ENCODE data around the gene MTHFD1L. TPM values are rescaled to one million over a fixed set of nuclear protein-coding genes. Genes with fewer than 3 reads are reported as not detected.

The MTHFD1L gene
- total RNA-seq, 4 donors from 2014 or later = 2.5 to 7.1 (median 4.2) TPM

DNA sequence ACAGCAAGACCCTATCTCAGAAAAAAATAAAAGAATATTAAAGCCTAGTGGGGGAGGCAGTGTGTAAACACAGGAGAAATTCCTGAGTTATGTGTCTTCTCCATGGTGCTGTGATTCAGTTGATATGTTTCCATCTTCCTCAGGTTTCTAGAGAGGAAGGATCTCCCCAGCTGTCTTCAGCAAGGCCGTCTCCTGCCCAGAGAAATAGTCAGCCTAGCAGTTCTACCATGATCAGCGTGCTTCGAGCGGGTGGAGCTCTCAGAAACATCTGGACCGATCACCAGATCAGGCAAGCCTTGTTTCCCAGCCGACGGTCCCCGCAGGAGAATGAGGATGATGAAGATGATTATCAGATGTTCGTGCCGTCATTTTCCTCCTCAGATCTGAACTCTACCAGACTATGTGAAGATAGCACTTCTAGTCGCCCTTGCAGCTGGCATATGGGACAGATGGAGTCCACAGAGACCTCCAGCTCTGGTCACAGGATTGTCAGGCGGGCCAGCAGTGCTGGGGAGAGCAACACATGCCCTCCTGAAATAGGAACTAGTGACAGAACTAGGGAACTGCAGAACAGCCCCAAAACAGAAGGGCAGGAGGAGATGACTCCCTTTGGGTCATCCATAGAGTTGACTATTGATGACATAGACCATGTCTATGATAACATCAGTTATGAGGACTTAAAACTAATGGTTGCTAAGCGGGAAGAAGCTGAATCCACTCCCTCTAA is 34.9 kb upstream of the MTHFD1L start:
- no peak overlapping the region for H3K4me3 ChIP-seq
- no peaks in the 10 kb centered on the region for H3K27me3 ChIP-seq
- WGBS = 93% methylated on average over 12 of the region's 13 CpGs
- H3K9me3 ChIP-seq = no peaks in the 10 kb centered on the region
- H3K27ac ChIP-seq (replicated peaks in 1 of 4) = no peak overlapping the region
- intact Hi-C loops (cut with DNase I) = no loop called here
- peaks cover 8 to 63% (median 18%) of the 10 kb centered on the region in 4 donors for H3K36me3 ChIP-seq
- TF ChIP-seq POLR2AphosphoS5 (IDR thresholded peaks at IDR 0.05) = no peak
- no peak for TF ChIP-seq POLR2A (IDR thresholded peaks at IDR 0.05; ENCODE audit: low read depth)
- TF ChIP-seq EP300 (IDR thresholded peaks at IDR 0.05) = no peak
- TF ChIP-seq, protein P1, sequence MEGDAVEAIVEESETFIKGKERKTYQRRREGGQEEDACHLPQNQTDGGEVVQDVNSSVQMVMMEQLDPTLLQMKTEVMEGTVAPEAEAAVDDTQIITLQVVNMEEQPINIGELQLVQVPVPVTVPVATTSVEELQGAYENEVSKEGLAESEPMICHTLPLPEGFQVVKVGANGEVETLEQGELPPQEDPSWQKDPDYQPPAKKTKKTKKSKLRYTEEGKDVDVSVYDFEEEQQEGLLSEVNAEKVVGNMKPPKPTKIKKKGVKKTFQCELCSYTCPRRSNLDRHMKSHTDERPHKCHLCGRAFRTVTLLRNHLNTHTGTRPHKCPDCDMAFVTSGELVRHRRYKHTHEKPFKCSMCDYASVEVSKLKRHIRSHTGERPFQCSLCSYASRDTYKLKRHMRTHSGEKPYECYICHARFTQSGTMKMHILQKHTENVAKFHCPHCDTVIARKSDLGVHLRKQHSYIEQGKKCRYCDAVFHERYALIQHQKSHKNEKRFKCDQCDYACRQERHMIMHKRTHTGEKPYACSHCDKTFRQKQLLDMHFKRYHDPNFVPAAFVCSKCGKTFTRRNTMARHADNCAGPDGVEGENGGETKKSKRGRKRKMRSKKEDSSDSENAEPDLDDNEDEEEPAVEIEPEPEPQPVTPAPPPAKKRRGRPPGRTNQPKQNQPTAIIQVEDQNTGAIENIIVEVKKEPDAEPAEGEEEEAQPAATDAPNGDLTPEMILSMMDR (IDR thresholded peaks at IDR 0.05) = no peak
- no peak for DNase-seq (ENCODE audit: extremely low spot score)
- no peaks in the 10 kb centered on the region for H3K4me1 ChIP-seq

- Histone ChIP-seq H3K27me3 (no peaks in the 10 kb centered on the region), H3K36me3 (peaks cover 8 to 64% (median 18%) of the 10 kb centered on the region in 4 donors), H3K4me1 (no peaks in the 10 kb centered on the region), H3K9me3 (no peaks in the 10 kb centered on the region), H3K27ac (replicated peaks in 1 of 4) (no peak overlapping the region), H3K4me3 (no peak overlapping the region)
- intact Hi-C loops (cut with DNase I) = no loop called here
- 90% methylated on average over 14 of the region's 14 CpGs for WGBS
- TF ChIP-seq POLR2A (IDR thresholded peaks at IDR 0.05; ENCODE audit: low read depth) (no peak), POLR2AphosphoS5 (IDR thresholded peaks at IDR 0.05) (no peak), EP300 (IDR thresholded peaks at IDR 0.05) (no peak)
- TF ChIP-seq, protein P1 (IDR thresholded peaks at IDR 0.05) = no peak
- no peak for DNase-seq (ENCODE audit: extremely low spot score)
These were observed 33.9 kb upstream of the MTHFD1L start for GRCh38 chr6:150831577-150831976.

DNA sequence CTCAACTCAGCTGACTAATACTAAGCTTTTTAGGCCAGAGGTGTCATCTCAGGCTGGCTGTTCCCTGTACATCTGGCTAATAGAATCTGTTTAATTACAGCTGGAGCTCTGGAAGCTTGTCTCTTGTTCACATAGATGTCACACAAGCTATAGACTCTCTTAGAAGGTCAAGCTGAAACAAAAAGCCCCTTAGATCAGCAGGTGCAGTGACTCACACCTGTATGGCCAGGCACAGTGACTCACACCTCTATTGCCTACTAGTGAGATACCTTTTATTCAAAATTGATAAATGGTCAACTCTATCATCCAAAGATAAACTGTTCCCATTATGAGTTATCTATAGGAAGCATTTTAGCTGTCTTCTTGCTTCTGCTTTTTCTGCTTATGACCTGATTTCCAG is 29.9 kb upstream of the MTHFD1L start:
- H3K36me3 ChIP-seq = peaks cover 8 to 68% (median 21%) of the 10 kb centered on the region in 4 donors
- H3K27ac ChIP-seq (replicated peaks in 1 of 4) = no peak overlapping the region
- DNase-seq (ENCODE audit: extremely low spot score) = no peak
- H3K4me3 ChIP-seq = no peak overlapping the region
- intact Hi-C loops (cut with DNase I) = no loop called here
- TF ChIP-seq, protein P1 (IDR thresholded peaks at IDR 0.05) = no peak
- TF ChIP-seq POLR2AphosphoS5 (IDR thresholded peaks at IDR 0.05) (no peak), POLR2A (IDR thresholded peaks at IDR 0.05; ENCODE audit: low read depth) (no peak), EP300 (IDR thresholded peaks at IDR 0.05) (no peak)
- no peaks in the 10 kb centered on the region for H3K4me1 ChIP-seq
- H3K27me3 ChIP-seq = no peaks in the 10 kb centered on the region
- H3K9me3 ChIP-seq = no peaks in the 10 kb centered on the region

GRCh38 chr6:150840185-150840584 is 25.3 kb upstream of the MTHFD1L start:
- no peak for DNase-seq (ENCODE audit: extremely low spot score)
- Histone ChIP-seq H3K9me3 (no peaks in the 10 kb centered on the region), H3K4me1 (no peaks in the 10 kb centered on the region), H3K36me3 (peaks cover 0 to 51% (median 8%) of the 10 kb centered on the region in 4 donors), H3K4me3 (no peak overlapping the region), H3K27me3 (no peaks in the 10 kb centered on the region), H3K27ac (replicated peaks in 1 of 4) (no peak overlapping the region)
- WGBS = 86% methylated on average over 4 of the region's 4 CpGs
- TF ChIP-seq POLR2AphosphoS5 (IDR thresholded peaks at IDR 0.05) (no peak), EP300 (IDR thresholded peaks at IDR 0.05) (no peak), POLR2A (IDR thresholded peaks at IDR 0.05; ENCODE audit: low read depth) (no peak)
- TF ChIP-seq, protein P1 (IDR thresholded peaks at IDR 0.05) = no peak
- intact Hi-C loops (cut with DNase I) = no loop called here
